Gastrocnemius medialis (tissue), 4 donors: Measurements from ENCODE around the gene CDK11B.

ENCODE experiments used
- CTCF ChIP-seq, 5 experiments: fragments of 450-650 bp in 3 of 5; fragments of 200-600 bp in 2 of 5; sonication (generic) in 2 of 5; IDR thresholded peaks in 4 of 5; conservative IDR thresholded peaks in 1 of 5; 1 replicate in 4 of 5; 2 replicates in 1 of 5; pipeline ENCODE4 v1.5.1; 2016 to 2019; ENCODE audit warnings: antibody characterized with exemption in 5 of 5, mild to moderate bottlenecking in 3 of 5, moderate library complexity in 3 of 5
- POLR2A ChIP-seq, 2 donors: fragments of 450-650 bp; IDR thresholded peaks; one replicate each; pipeline ENCODE4 v1.6.1; 2017; ENCODE audit warnings: antibody characterized with exemption in 2 of 2, mild to moderate bottlenecking in 2 of 2, moderate library complexity in 2 of 2

DNA sequence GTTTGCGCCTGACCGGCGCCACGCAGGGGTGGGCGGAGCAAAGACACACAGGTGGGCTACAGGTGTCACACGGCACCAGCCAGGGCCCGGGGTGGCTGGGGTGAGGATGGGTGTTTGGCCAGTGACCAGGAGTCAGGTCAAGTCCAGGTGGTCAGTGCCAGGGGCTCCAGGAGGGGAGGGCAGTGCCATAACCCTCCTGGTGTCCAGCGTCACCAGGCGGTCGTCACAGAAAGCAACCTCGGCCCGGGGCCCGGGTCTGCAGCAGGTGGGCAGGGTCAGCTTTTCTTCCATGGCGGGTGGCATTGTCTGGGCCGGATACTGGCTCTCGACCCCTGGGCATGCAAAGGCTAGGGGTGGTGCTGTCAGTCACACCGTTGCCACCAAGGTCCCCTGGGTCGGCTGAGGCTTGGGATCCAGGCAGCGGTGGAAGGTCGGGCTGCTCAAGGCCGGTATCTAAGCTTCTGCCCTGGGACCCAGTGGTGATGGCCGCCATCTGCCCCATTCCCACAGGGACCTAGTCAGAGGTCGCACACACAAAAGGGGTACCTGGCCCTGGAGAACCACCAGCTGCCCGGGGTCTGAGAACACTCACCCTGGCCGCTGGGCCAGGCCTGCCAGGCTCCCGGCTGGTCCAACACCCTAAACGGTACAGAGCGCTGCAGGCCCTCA, 60.6 kb downstream of the CDK11B start:
- no peak for TF ChIP-seq CTCF (IDR thresholded peaks at IDR 0.05 in 4 of 5, conservative IDR thresholded peaks at IDR 0.05 in 1 of 5)
- no peak for TF ChIP-seq POLR2A (IDR thresholded peaks at IDR 0.05)
